Prostate gland (tissue), 2 donors: Measurements from ENCODE around the gene PRKG1.

Source experiments
- CTCF ChIP-seq, 4 experiments: fragments of 200-600 bp in 2 of 4; fragments of 450-650 bp in 2 of 4; sonication (generic) in 2 of 4; IDR thresholded peaks; 1 replicate in 3 of 4; 2 replicates in 1 of 4; pipeline ENCODE4 v1.5.1; 2016 to 2019; ENCODE audit warnings: antibody characterized with exemption in 4 of 4, mild to moderate bottlenecking in 2 of 4, moderate library complexity in 2 of 4
- POLR2A ChIP-seq: fragments of 450-650 bp; IDR thresholded peaks from one replicate; pipeline ENCODE4 v1.6.1; 2016; ENCODE audit warnings: antibody characterized with exemption, mild to moderate bottlenecking
- POLR2AphosphoS5 ChIP-seq: sonication (generic); formaldehyde crosslinking; IDR thresholded peaks from one replicate; pipeline ENCODE4 v1.6.1; 2017; ENCODE audit warnings: antibody characterized with exemption

DNA sequence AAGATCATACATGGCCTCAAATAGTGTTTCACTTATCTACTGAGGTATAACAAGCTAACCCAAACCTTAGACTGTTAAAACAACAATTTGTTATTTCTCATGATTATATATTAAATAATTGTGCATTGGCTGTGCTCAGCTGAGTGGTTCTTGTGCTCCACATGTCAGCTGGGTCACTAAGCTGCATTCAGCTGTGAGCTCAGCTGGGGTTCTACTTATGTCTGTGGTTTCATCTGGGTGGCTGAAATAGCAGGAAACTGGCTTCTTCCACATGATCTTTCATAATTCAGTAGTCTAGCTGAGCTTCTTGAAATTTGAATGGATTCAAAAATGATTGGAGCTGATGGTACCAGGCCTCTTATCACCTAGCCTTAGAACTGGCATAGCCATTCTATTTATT, 806.9 kb downstream of the PRKG1 start:
- TF ChIP-seq POLR2A (no peak), POLR2AphosphoS5 (no peak), CTCF (IDR thresholded peaks at IDR 0.05) (no peak)
